ENCODE data around the gene HSPH1.

The HSPH1 gene

DNA sequence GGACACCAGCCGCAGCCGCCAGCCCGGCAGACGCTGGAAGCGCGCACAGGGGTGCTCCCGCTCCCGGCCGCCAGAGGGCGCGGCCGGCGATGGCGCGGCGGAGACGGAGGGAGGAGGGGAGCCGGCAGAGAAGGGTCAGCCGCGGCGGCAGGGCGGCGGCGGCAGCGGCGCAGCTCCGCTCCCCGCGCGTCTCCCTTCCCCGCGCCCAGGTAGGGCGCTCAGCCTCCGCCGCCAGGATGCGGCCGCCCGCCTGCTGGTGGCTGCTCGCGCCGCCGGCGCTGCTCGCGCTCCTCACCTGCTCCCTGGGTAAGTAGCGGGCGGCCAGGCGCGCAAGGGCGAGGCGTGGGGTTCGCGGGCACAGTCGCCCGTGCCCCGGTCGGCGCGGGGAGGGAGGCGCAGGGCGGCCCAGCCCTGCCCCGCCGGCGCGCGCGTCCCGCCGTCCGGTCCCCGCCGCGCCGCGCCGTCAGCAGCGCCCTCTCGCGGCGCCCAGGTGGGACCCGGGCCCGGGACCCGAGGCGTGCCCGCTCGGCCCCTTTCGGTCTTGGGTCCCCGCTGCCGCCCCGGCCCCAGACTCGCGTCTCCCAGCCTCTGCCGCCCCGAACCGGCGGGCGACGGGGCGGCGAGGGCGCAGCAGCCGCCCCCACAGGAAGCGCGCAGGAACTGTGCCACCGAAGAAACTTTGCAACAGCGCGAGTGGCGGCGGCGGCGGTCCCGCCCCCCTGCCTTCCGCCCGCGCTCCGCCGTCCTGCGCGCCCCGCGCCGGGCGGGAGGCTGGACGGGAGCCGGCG is 38.3 kb upstream of the HSPH1 start, which contains the start of gene B3GLCT:
Gene B3GLCT (plus strand): TSS at position 127 of the 788 bp plus-strand sequence. CDS start 110 bp downstream, at position 237.
- Histone ChIP-seq H2BK15ac (ENCODE audit: low read length) (peak within 1 kb of the TSS; percentile 56), H2BK120ac (ENCODE audit: low read depth, low read length) (no peak within 1 kb of the TSS), H4K8ac (ENCODE audit: low read depth, low read length) (no peak within 1 kb of the TSS), H4K91ac (ENCODE audit: low read depth, low read length, poor library complexity) (peak within 1 kb of the TSS; percentile 49), H3K4me1 (ENCODE audit: control insufficient read depth in 2 of 2, insufficient read depth in 1 of 2, low read depth in 1 of 2, low read length in 2 of 2) (peaks cover 0 to 5% of the 10 kb centered on the region in 2 donors), H3K36me3 (replicated peaks in 1 of 2; ENCODE audit: control insufficient read depth in 2 of 2, insufficient read depth in 2 of 2, low read length in 2 of 2) (no peaks in the 10 kb centered on the region), H3K9ac (ENCODE audit: low read depth, low read length, poor library complexity) (peak within 1 kb of the TSS; percentile 96), H3K27me3 (ENCODE audit: control insufficient read depth in 3 of 3, insufficient read depth in 3 of 3, low read depth in 1 of 3, low read length in 3 of 3) (no peaks in the 10 kb centered on the region), H3K4me3 (ENCODE audit: low read length in 2 of 2) (peak within 1 kb of the TSS; percentile 74 to 100), H3K9me3 (replicated peaks in 1 of 2; ENCODE audit: control insufficient read depth in 2 of 2, insufficient read depth in 1 of 2, low read depth in 1 of 2, low read length in 2 of 2) (peaks cover 0 to 6% of the 10 kb centered on the region in 2 donors), H3K14ac (ENCODE audit: low read length) (no peak within 1 kb of the TSS), H2AFZ (ENCODE audit: low read length) (peak within 1 kb of the TSS; percentile 98), H3K23ac (ENCODE audit: low read depth, low read length, poor library complexity) (peak within 1 kb of the TSS; percentile 38), H2AK5ac (ENCODE audit: low read depth, low read length) (no peak within 1 kb of the TSS), H2BK12ac (ENCODE audit: low read length) (no peak within 1 kb of the TSS), H3K79me1 (ENCODE audit: low read depth, low read length) (peaks cover 2% of the 10 kb centered on the region), H3K27ac (replicated peaks; ENCODE audit: low read length) (peak within 1 kb of the TSS; percentile 95), H3K4me2 (ENCODE audit: insufficient read depth, low read length, poor library complexity, severe bottlenecking) (peak within 1 kb of the TSS; percentile 67), H3K18ac (ENCODE audit: low read length) (peak within 1 kb of the TSS; percentile 98), H3K4ac (ENCODE audit: low read length) (no peak within 1 kb of the TSS), H2BK5ac (ENCODE audit: low read length) (peak within 1 kb of the TSS; percentile 83)
- peak; percentile 86 for DNase-seq (ENCODE audit: low spot score)
- no CpG with 5 or more reads among the region's 126 CpGs for WGBS, 2 donors (ENCODE audit: extremely low coverage in 2 of 2, insufficient read length in 2 of 2, insufficient replicate concordance in 1 of 2)

GRCh38 chr13:31199527-31199848 is 37.8 kb upstream of the HSPH1 start:
- no peak overlapping the region for H4K91ac ChIP-seq (ENCODE audit: low read depth, low read length, poor library complexity)
- H2BK5ac ChIP-seq (ENCODE audit: low read length), result no peak overlapping the region
- H3K4me2 ChIP-seq (ENCODE audit: insufficient read depth, low read length, poor library complexity, severe bottlenecking), result no peak overlapping the region
- no peak overlapping the region for H2AK5ac ChIP-seq (ENCODE audit: low read depth, low read length)
- no peak overlapping the region for H2BK120ac ChIP-seq (ENCODE audit: low read depth, low read length)
- H3K9ac ChIP-seq (ENCODE audit: low read depth, low read length, poor library complexity), result no peak overlapping the region
- no peak overlapping the region for H2BK15ac ChIP-seq (ENCODE audit: low read length)
- no peak for DNase-seq (ENCODE audit: low spot score)
- no peaks in the 10 kb centered on the region for H3K27me3 ChIP-seq (ENCODE audit: control insufficient read depth in 3 of 3, insufficient read depth in 3 of 3, low read depth in 1 of 3, low read length in 3 of 3)
- H3K23ac ChIP-seq (ENCODE audit: low read depth, low read length, poor library complexity), result no peak overlapping the region
- H2BK12ac ChIP-seq (ENCODE audit: low read length), result no peak overlapping the region
- no peak overlapping the region for H3K27ac ChIP-seq (replicated peaks; ENCODE audit: low read length)
- peaks cover 0 to 6% of the 10 kb centered on the region in 2 donors for H3K9me3 ChIP-seq (replicated peaks in 1 of 2; ENCODE audit: control insufficient read depth in 2 of 2, insufficient read depth in 1 of 2, low read depth in 1 of 2, low read length in 2 of 2)
- peak overlapping the region; percentile 74 to 100 for H3K4me3 ChIP-seq (ENCODE audit: low read length in 2 of 2)
- no peak overlapping the region for H4K8ac ChIP-seq (ENCODE audit: low read depth, low read length)
- H3K14ac ChIP-seq (ENCODE audit: low read length), result no peak overlapping the region
- H3K18ac ChIP-seq (ENCODE audit: low read length), result peak overlapping the region; percentile 80
- peak overlapping the region; percentile 98 for H2AFZ ChIP-seq (ENCODE audit: low read length)
- H3K79me1 ChIP-seq (ENCODE audit: low read depth, low read length), result peaks cover 2% of the 10 kb centered on the region
- no CpG with 5 or more reads among the region's 15 CpGs for WGBS, 2 donors (ENCODE audit: extremely low coverage in 2 of 2, insufficient read length in 2 of 2, insufficient replicate concordance in 1 of 2)
- no peaks in the 10 kb centered on the region for H3K36me3 ChIP-seq (replicated peaks in 1 of 2; ENCODE audit: control insufficient read depth in 2 of 2, insufficient read depth in 2 of 2, low read length in 2 of 2)
- peaks cover 0 to 5% of the 10 kb centered on the region in 2 donors for H3K4me1 ChIP-seq (ENCODE audit: control insufficient read depth in 2 of 2, insufficient read depth in 1 of 2, low read depth in 1 of 2, low read length in 2 of 2)
- H3K4ac ChIP-seq (ENCODE audit: low read length), result no peak overlapping the region

- no CpG with 5 or more reads among the region's 3 CpGs for WGBS, 2 donors (ENCODE audit: extremely low coverage in 2 of 2, insufficient read length in 2 of 2, insufficient replicate concordance in 1 of 2)
- no peak overlapping the region for H3K14ac ChIP-seq (ENCODE audit: low read length)
- H3K9me3 ChIP-seq (replicated peaks in 1 of 2; ENCODE audit: control insufficient read depth in 2 of 2, insufficient read depth in 1 of 2, low read depth in 1 of 2, low read length in 2 of 2), result no peaks in the 10 kb centered on the region
- no peaks in the 10 kb centered on the region for H3K79me1 ChIP-seq (ENCODE audit: low read depth, low read length)
- DNase-seq (ENCODE audit: low spot score), result no peak
- no peak overlapping the region for H3K27ac ChIP-seq (replicated peaks; ENCODE audit: low read length)
- no peak overlapping the region for H3K23ac ChIP-seq (ENCODE audit: low read depth, low read length, poor library complexity)
- H2BK15ac ChIP-seq (ENCODE audit: low read length), result no peak overlapping the region
- no peak overlapping the region for H2AK5ac ChIP-seq (ENCODE audit: low read depth, low read length)
- H2BK5ac ChIP-seq (ENCODE audit: low read length), result no peak overlapping the region
- no peak overlapping the region for H3K9ac ChIP-seq (ENCODE audit: low read depth, low read length, poor library complexity)
- H2BK12ac ChIP-seq (ENCODE audit: low read length), result no peak overlapping the region
- no peaks in the 10 kb centered on the region for H3K36me3 ChIP-seq (replicated peaks in 1 of 2; ENCODE audit: control insufficient read depth in 2 of 2, insufficient read depth in 2 of 2, low read length in 2 of 2)
- no peak overlapping the region for H4K91ac ChIP-seq (ENCODE audit: low read depth, low read length, poor library complexity)
- H2BK120ac ChIP-seq (ENCODE audit: low read depth, low read length), result no peak overlapping the region
- no peak overlapping the region for H3K4me3 ChIP-seq (ENCODE audit: low read length in 2 of 2)
- no peak overlapping the region for H3K4ac ChIP-seq (ENCODE audit: low read length)
- H3K27me3 ChIP-seq (ENCODE audit: control insufficient read depth in 3 of 3, insufficient read depth in 3 of 3, low read depth in 1 of 3, low read length in 3 of 3), result no peaks in the 10 kb centered on the region
- no peak overlapping the region for H3K4me2 ChIP-seq (ENCODE audit: insufficient read depth, low read length, poor library complexity, severe bottlenecking)
- no peak overlapping the region for H4K8ac ChIP-seq (ENCODE audit: low read depth, low read length)
- no peak overlapping the region for H3K18ac ChIP-seq (ENCODE audit: low read length)
- H3K4me1 ChIP-seq (ENCODE audit: control insufficient read depth in 2 of 2, insufficient read depth in 1 of 2, low read depth in 1 of 2, low read length in 2 of 2), result peaks cover 0 to 5% of the 10 kb centered on the region in 2 donors
- H2AFZ ChIP-seq (ENCODE audit: low read length), result no peak overlapping the region
Measured at GRCh38 chr13:31198519-31198918, 36.8 kb upstream of the HSPH1 start.

GRCh38 chr13:31196992-31197391 is 35.3 kb upstream of the HSPH1 start:
- Histone ChIP-seq H3K9me3 (replicated peaks in 1 of 2; ENCODE audit: control insufficient read depth in 2 of 2, insufficient read depth in 1 of 2, low read depth in 1 of 2, low read length in 2 of 2) (no peaks in the 10 kb centered on the region), H3K4ac (ENCODE audit: low read length) (no peak overlapping the region), H3K4me2 (ENCODE audit: insufficient read depth, low read length, poor library complexity, severe bottlenecking) (no peak overlapping the region), H3K4me3 (ENCODE audit: low read length in 2 of 2) (no peak overlapping the region), H2BK5ac (ENCODE audit: low read length) (no peak overlapping the region), H2BK12ac (ENCODE audit: low read length) (no peak overlapping the region), H3K4me1 (ENCODE audit: control insufficient read depth in 2 of 2, insufficient read depth in 1 of 2, low read depth in 1 of 2, low read length in 2 of 2) (peaks cover 0 to 5% of the 10 kb centered on the region in 2 donors), H4K8ac (ENCODE audit: low read depth, low read length) (no peak overlapping the region), H3K23ac (ENCODE audit: low read depth, low read length, poor library complexity) (no peak overlapping the region), H2BK120ac (ENCODE audit: low read depth, low read length) (no peak overlapping the region), H4K91ac (ENCODE audit: low read depth, low read length, poor library complexity) (no peak overlapping the region), H3K18ac (ENCODE audit: low read length) (no peak overlapping the region), H3K9ac (ENCODE audit: low read depth, low read length, poor library complexity) (no peak overlapping the region), H2BK15ac (ENCODE audit: low read length) (no peak overlapping the region), H3K79me1 (ENCODE audit: low read depth, low read length) (no peaks in the 10 kb centered on the region), H3K27me3 (ENCODE audit: control insufficient read depth in 3 of 3, insufficient read depth in 3 of 3, low read depth in 1 of 3, low read length in 3 of 3) (no peaks in the 10 kb centered on the region), H3K27ac (replicated peaks; ENCODE audit: low read length) (no peak overlapping the region), H2AFZ (ENCODE audit: low read length) (peak overlapping the region; percentile 23), H3K14ac (ENCODE audit: low read length) (no peak overlapping the region), H2AK5ac (ENCODE audit: low read depth, low read length) (no peak overlapping the region), H3K36me3 (replicated peaks in 1 of 2; ENCODE audit: control insufficient read depth in 2 of 2, insufficient read depth in 2 of 2, low read length in 2 of 2) (no peaks in the 10 kb centered on the region)
- no peak for DNase-seq (ENCODE audit: low spot score)
- no CpG with 5 or more reads among the region's 6 CpGs for WGBS, 2 donors (ENCODE audit: extremely low coverage in 2 of 2, insufficient read length in 2 of 2, insufficient replicate concordance in 1 of 2)

All from neuronal stem cell (in vitro differentiated cells).